Measurements from ENCODE around the gene SMAD9.
A peak's percentile ranks its signal among the peaks of the same experiment; 100 is the strongest.

The SMAD9 gene

DNA sequence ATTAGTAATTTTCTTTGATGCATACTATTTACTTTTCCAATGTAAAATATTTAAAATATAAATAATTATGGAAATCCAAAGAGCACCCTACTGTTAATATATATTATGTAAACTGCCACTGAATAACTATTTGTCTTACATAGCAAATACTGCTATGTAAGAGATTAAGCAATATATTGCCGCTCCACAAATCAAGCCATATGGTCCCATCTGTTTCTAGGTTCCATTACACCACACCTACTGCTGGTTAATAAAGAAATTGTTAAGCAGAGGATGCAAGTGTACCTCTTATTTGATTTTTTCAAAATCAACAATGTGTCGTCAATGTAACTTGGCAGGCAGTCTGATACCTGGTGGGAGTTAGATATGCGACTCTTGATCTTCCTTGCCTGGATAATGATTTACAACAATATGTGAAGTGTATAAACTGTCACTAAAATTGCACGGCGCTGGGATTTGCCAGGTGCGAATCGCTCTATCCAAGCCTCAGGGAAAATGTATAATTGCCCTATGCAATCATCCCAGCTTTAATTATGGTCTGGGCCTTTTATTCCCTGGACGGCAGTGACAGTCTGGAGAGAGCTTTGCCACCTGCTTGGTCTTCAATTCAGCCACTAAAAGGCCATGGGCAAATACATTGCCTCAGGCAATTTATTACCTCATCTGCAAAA is 16.0 kb downstream of the SMAD9 start:
- in situ Hi-C loops (cut with HindIII; ENCODE audit: low sequenced_read_pairs), result no loop called here
- TF ChIP-seq, protein P1, sequence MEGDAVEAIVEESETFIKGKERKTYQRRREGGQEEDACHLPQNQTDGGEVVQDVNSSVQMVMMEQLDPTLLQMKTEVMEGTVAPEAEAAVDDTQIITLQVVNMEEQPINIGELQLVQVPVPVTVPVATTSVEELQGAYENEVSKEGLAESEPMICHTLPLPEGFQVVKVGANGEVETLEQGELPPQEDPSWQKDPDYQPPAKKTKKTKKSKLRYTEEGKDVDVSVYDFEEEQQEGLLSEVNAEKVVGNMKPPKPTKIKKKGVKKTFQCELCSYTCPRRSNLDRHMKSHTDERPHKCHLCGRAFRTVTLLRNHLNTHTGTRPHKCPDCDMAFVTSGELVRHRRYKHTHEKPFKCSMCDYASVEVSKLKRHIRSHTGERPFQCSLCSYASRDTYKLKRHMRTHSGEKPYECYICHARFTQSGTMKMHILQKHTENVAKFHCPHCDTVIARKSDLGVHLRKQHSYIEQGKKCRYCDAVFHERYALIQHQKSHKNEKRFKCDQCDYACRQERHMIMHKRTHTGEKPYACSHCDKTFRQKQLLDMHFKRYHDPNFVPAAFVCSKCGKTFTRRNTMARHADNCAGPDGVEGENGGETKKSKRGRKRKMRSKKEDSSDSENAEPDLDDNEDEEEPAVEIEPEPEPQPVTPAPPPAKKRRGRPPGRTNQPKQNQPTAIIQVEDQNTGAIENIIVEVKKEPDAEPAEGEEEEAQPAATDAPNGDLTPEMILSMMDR (IDR thresholded peaks at IDR 0.05; ENCODE audit: low read depth, low read length), result no peak

GRCh38 chr13:36897054-36897616 is 22.9 kb downstream of the SMAD9 start:
- no peak for DNase-seq (ENCODE audit: low read depth, low spot score)
- H3K4me3 ChIP-seq (ENCODE audit: low read depth, low read length), result no peak overlapping the region
- TF ChIP-seq, protein P1 (IDR thresholded peaks at IDR 0.05; ENCODE audit: low read depth, low read length), result no peak
- in situ Hi-C loops (cut with HindIII; ENCODE audit: low sequenced_read_pairs), result no loop called here

More for the DNA sequence above, 16.0 kb downstream of the SMAD9 start:
- DNase-seq (ENCODE audit: low read depth, low spot score), result no peak
- no peak overlapping the region for H3K4me3 ChIP-seq (ENCODE audit: low read depth, low read length)

- H3K4me3 ChIP-seq (ENCODE audit: low read depth, low read length), result no peak overlapping the region
- no peak for DNase-seq (ENCODE audit: low read depth, low spot score)
- in situ Hi-C loops (cut with HindIII; ENCODE audit: low sequenced_read_pairs), result no loop called here
- TF ChIP-seq, protein P1 (IDR thresholded peaks at IDR 0.05; ENCODE audit: low read depth, low read length), result no peak
These were observed 28.3 kb downstream of the SMAD9 start for GRCh38 chr13:36891752-36892151.

DNA sequence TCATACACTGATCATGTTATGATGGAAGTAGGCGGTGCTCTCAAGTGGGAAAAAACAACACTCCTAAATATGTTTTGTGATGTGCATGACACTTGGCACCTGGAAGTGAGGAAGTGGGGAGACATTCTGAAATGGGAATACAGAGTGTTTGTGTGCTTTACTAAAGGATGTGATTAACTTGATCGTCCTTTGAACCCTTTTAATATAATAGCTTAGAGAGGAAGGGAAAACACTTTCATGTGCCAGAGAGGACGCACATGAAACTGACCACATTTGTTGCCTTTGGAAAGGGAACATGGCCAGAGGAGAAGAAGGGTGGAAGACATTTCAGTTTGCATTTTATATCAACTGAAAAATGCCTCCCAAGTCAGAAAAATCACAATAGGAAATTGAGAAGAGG is 31.4 kb downstream of the SMAD9 start:
- no peak overlapping the region for H3K4me3 ChIP-seq (ENCODE audit: low read depth, low read length)
- DNase-seq (ENCODE audit: low read depth, low spot score), result peak; percentile 24
- in situ Hi-C loops (cut with HindIII; ENCODE audit: low sequenced_read_pairs), result no loop called here
- TF ChIP-seq, protein P1 (IDR thresholded peaks at IDR 0.05; ENCODE audit: low read depth, low read length), result no peak

DNA sequence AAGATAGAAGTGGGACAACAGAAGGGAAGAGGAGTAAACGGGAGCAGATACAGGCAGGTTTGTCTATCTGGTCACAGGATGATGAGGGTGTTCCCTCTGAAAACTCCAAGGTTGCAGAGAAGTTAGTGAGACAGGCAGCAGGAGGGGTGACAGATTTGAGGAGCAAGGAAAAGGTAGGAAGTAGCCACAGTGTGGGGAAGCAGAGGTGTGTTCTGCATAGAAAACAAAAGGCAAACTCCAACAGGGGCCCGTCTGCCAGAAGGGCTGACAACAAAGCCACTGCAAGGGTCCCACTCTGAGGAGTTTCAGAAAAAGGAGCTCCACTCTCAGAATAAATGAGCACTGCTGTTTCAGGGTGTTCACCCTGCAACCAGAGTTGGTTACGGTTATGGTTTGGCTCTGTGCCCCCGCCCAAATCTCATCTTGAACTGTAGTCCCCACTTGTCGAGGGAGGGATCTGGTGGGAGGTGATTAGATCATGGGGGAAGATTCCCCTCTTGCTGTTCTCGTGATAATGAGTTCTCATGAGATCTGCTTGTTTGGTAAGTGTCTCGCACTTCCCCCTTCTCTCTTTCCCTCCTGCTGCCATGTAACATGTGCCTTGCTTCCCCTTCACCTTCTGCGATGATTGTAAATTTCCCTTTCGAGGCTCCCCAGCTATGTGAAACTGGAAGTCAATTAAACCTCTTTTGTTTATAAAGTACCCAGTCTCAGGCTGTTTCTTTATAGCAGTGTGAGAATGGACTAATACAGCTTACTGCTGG is 32.1 kb downstream of the SMAD9 start:
- no peak overlapping the region for H3K4me3 ChIP-seq (ENCODE audit: low read depth, low read length)
- TF ChIP-seq, protein P1 (IDR thresholded peaks at IDR 0.05; ENCODE audit: low read depth, low read length), result no peak
- in situ Hi-C loops (cut with HindIII; ENCODE audit: low sequenced_read_pairs), result no loop called here
- DNase-seq (ENCODE audit: low read depth, low spot score), result no peak

- in situ Hi-C loops (cut with HindIII; ENCODE audit: low sequenced_read_pairs), result no loop called here
- no peak overlapping the region for H3K4me3 ChIP-seq (ENCODE audit: low read depth, low read length)
- TF ChIP-seq, protein P1 (IDR thresholded peaks at IDR 0.05; ENCODE audit: low read depth, low read length), result no peak
- DNase-seq (ENCODE audit: low read depth, low spot score), result no peak
These were observed 34.1 kb downstream of the SMAD9 start for GRCh38 chr13:36885901-36886300.
